Astrocyte of the cerebellum (primary cell): Measurements from ENCODE around the gene MYO18A.

Experiments
- DNase-seq: peaks from one replicate; pipeline ENCODE4 v3.0.0-alpha.2; 2011; ENCODE audit warnings: low read depth
- H3K4me3 ChIP-seq: 2 replicates; pipeline ENCODE4 v1.5.1; 2011; ENCODE audit warnings: mild to moderate bottlenecking, low read depth, low read length, moderate library complexity
- CTCF ChIP-seq: IDR thresholded peaks from 2 replicates; pipeline ENCODE4 v1.5.1; 2012; ENCODE audit warnings: low read length, low read depth, moderate library complexity, mild to moderate bottlenecking; ENCODE audit errors: missing control alignments
- in situ Hi-C: cut with HindIII; loops from 2 replicates; pipeline ENCODE4 v1.10.0; 2017; ENCODE audit warnings: low sequenced_read_pairs

Gene MYO18A

DNA sequence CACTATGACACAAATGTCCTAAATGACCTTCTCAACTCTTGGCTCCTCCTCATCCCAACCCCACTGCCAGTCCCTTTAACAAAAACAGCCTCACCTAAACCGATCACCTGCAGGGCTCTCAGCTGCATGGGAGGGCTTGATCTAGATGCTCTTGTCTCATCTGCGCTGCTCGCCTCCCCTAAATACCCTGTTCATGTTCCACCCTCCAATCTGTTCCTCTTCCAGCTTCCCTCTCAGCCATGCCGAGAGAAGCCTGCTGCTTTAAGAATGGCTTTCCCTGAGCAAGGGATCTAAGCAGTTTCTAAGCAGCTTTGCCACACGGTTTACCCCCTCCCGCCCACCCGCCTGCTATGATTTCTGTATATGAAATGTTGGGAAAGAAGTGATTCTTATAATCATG, 113.6 kb downstream of the MYO18A start:
- DNase-seq: no peak
- no peak overlapping the region for H3K4me3 ChIP-seq
- TF ChIP-seq CTCF: no peak
- in situ Hi-C loops: no loop called here

GRCh38 chr17:29066047-29066446, 114.2 kb downstream of the MYO18A start:
- no peak for TF ChIP-seq CTCF
- no peak overlapping the region for H3K4me3 ChIP-seq
- DNase-seq: no peak
- in situ Hi-C loops: no loop called here

GRCh38 chr17:29063992-29064391, 116.2 kb downstream of the MYO18A start:
- in situ Hi-C loops: no loop called here
- no peak for DNase-seq
- no peak for TF ChIP-seq CTCF
- H3K4me3 ChIP-seq: no peak overlapping the region

GRCh38 chr17:29062215-29062614, 118.0 kb downstream of the MYO18A start:
- no peak overlapping the region for H3K4me3 ChIP-seq
- TF ChIP-seq CTCF: no peak
- no peak for DNase-seq
- in situ Hi-C loops: no loop called here

- DNase-seq: no peak
- in situ Hi-C loops: no loop called here
- H3K4me3 ChIP-seq: no peak overlapping the region
- TF ChIP-seq CTCF: no peak
Observed at GRCh38 chr17:29061036-29061435, 119.2 kb downstream of the MYO18A start.

DNA sequence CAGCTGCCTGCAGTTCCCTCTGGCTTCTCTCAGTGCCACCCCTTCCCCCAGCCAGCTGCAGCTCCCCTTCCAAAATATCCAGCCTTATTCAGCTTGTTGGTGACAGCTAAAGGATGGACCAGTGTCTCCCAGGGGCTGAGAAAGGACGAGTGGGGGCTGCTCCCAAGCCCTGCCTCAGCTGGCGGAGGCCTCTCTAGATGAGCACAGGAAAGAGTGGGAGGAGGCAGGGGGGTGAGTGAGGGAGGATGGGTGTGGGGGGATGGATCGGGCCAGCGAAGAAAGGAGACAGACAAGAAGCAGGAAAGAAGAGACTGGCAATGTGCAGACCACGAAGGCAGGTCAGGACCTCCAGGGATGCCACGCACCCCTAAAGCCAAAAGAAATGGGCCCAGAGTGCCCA, 119.7 kb downstream of the MYO18A start:
- in situ Hi-C loops: no loop called here
- H3K4me3 ChIP-seq: no peak overlapping the region
- no peak for TF ChIP-seq CTCF
- no peak for DNase-seq

DNA sequence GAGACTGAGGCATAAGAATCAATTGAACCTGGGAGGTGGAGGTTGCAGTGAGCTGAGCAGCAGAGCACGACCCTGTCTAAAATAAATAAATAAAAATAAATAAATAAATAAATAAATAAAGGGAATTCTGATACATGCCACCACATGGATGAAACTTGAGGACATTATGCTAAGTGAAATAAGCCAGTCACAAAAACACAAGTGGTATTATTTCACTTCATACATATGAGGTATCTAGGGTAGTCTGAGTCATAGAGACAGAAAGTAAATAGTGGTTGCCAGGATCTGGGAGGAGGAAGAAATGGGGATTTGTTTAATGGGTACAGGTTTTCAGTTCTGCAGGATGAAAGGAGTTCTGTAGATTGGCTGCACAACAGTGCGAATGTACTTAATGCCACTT, 120.9 kb downstream of the MYO18A start:
- DNase-seq: no peak
- no peak for TF ChIP-seq CTCF
- H3K4me3 ChIP-seq: no peak overlapping the region
- in situ Hi-C loops: no loop called here
